Mononuclear cell (primary cell): ENCODE results near the gene MARK1. TPM values are rescaled to one million over a fixed set of nuclear protein-coding genes. Genes with fewer than 3 reads are reported as not detected.
"Not testable (repeated sequence)": the region's sequence is repeated elsewhere in the genome, so short reads cannot be mapped to it uniquely, and the experiment has no call there.

Experiments used
- H3K27me3 ChIP-seq: 2 replicates; pipeline ENCODE4 v1.6.0; 2011; ENCODE audit warnings: low read length, control low read depth; ENCODE audit not compliant: insufficient read depth
- H3K4me1 ChIP-seq: 2 replicates; pipeline ENCODE4 v1.5.1; 2011; ENCODE audit warnings: mild to moderate bottlenecking, low read length, control low read depth; ENCODE audit not compliant: insufficient read depth
- H3K4me3 ChIP-seq: 2 replicates; pipeline ENCODE4 v1.5.1; 2011; ENCODE audit warnings: mild to moderate bottlenecking, low read length, moderate library complexity
- H3K9me3 ChIP-seq: 2 replicates; pipeline ENCODE4 v1.5.1; 2011; ENCODE audit warnings: low read depth, mild to moderate bottlenecking, control low read depth, low read length
- total RNA-seq: library from RNA; depleted of rRNA; stranded (reverse); fragments of >200 nt; gene quantifications from one replicate; pipeline ENCODE4 v1.2.3, GENCODE V29; 2012

Gene MARK1
- total RNA-seq, 1 donor, result under 0.01 TPM

GRCh38 chr1:220683716-220684115, 155.8 kb downstream of the MARK1 start:
- not testable (repeated sequence) for H3K9me3 ChIP-seq, H3K27me3 ChIP-seq, H3K4me1 ChIP-seq, H3K4me3 ChIP-seq

GRCh38 chr1:220684890-220685289, 157.0 kb downstream of the MARK1 start:
- Histone ChIP-seq H3K4me1 (peaks cover 10% of the 10 kb centered on the region), H3K4me3 (no peak overlapping the region), H3K27me3 (peaks cover 8% of the 10 kb centered on the region), H3K9me3 (no peaks in the 10 kb centered on the region)

GRCh38 chr1:220685879-220686278, 157.9 kb downstream of the MARK1 start:
- no peaks in the 10 kb centered on the region for H3K9me3 ChIP-seq
- no peak overlapping the region for H3K4me3 ChIP-seq
- peaks cover 13% of the 10 kb centered on the region for H3K27me3 ChIP-seq
- H3K4me1 ChIP-seq, result peaks cover 16% of the 10 kb centered on the region

GRCh38 chr1:220687809-220688208, 159.9 kb downstream of the MARK1 start:
- Histone ChIP-seq H3K27me3 (peaks cover 29% of the 10 kb centered on the region), H3K4me3 (no peak overlapping the region), H3K4me1 (peaks cover 19% of the 10 kb centered on the region), H3K9me3 (no peaks in the 10 kb centered on the region)

- H3K9me3 ChIP-seq, result no peaks in the 10 kb centered on the region
- peaks cover 30% of the 10 kb centered on the region for H3K27me3 ChIP-seq
- peak overlapping the region; percentile 41 for H3K4me3 ChIP-seq
- peaks cover 19% of the 10 kb centered on the region for H3K4me1 ChIP-seq
Observed at GRCh38 chr1:220689666-220690065, 161.7 kb downstream of the MARK1 start.

GRCh38 chr1:220690140-220691052, 162.5 kb downstream of the MARK1 start, which contains the start of gene C1orf115:
TSS of gene C1orf115 (plus strand) at chr1:220690363. CDS start at chr1:220690403, 40 bp downstream.
- Histone ChIP-seq H3K4me3 (peak within 1 kb of the TSS; percentile 41), H3K9me3 (no peaks in the 10 kb centered on the region), H3K27me3 (peaks cover 30% of the 10 kb centered on the region), H3K4me1 (peaks cover 13% of the 10 kb centered on the region)

- Histone ChIP-seq H3K27me3 (peaks cover 30% of the 10 kb centered on the region), H3K4me3 (no peak overlapping the region), H3K4me1 (peaks cover 13% of the 10 kb centered on the region), H3K9me3 (no peaks in the 10 kb centered on the region)
Observed at GRCh38 chr1:220691053-220691684, 163.2 kb downstream of the MARK1 start.

GRCh38 chr1:220692436-220693228, 164.7 kb downstream of the MARK1 start:
- Histone ChIP-seq H3K4me3 (no peak overlapping the region), H3K4me1 (peaks cover 13% of the 10 kb centered on the region), H3K9me3 (no peaks in the 10 kb centered on the region), H3K27me3 (peaks cover 30% of the 10 kb centered on the region)

GRCh38 chr1:220694866-220695382, 167.0 kb downstream of the MARK1 start:
- H3K4me1 ChIP-seq, result peaks cover 9% of the 10 kb centered on the region
- peaks cover 21% of the 10 kb centered on the region for H3K27me3 ChIP-seq
- H3K9me3 ChIP-seq, result no peaks in the 10 kb centered on the region
- H3K4me3 ChIP-seq, result no peak overlapping the region

- peaks cover 8% of the 10 kb centered on the region for H3K4me1 ChIP-seq
- no peak overlapping the region for H3K4me3 ChIP-seq
- H3K9me3 ChIP-seq, result no peaks in the 10 kb centered on the region
- peaks cover 21% of the 10 kb centered on the region for H3K27me3 ChIP-seq
Observed at GRCh38 chr1:220695426-220695825, 167.5 kb downstream of the MARK1 start.

- Histone ChIP-seq H3K4me3 (no peak overlapping the region), H3K27me3 (peaks cover 12% of the 10 kb centered on the region), H3K4me1 (no peaks in the 10 kb centered on the region), H3K9me3 (no peaks in the 10 kb centered on the region)
Observed at GRCh38 chr1:220696226-220696862, 168.4 kb downstream of the MARK1 start.

GRCh38 chr1:220696863-220697231, 168.9 kb downstream of the MARK1 start:
- Histone ChIP-seq H3K27me3 (peaks cover 7% of the 10 kb centered on the region), H3K4me1 (peaks cover 3% of the 10 kb centered on the region), H3K4me3 (no peak overlapping the region), H3K9me3 (no peaks in the 10 kb centered on the region)

GRCh38 chr1:220697326-220697725, 169.4 kb downstream of the MARK1 start:
- Histone ChIP-seq H3K4me3 (no peak overlapping the region), H3K9me3 (no peaks in the 10 kb centered on the region), H3K27me3 (peaks cover 5% of the 10 kb centered on the region), H3K4me1 (peaks cover 7% of the 10 kb centered on the region)

GRCh38 chr1:220698607-220699016, 170.7 kb downstream of the MARK1 start:
- H3K4me1 ChIP-seq, result peaks cover 12% of the 10 kb centered on the region
- H3K9me3 ChIP-seq, result no peaks in the 10 kb centered on the region
- peaks cover 3% of the 10 kb centered on the region for H3K27me3 ChIP-seq
- H3K4me3 ChIP-seq, result no peak overlapping the region
